Measurements from ENCODE around the gene DPYD.
A peak's percentile ranks its signal among the peaks of the same experiment; 100 is the strongest.

DPYD gene

DNA sequence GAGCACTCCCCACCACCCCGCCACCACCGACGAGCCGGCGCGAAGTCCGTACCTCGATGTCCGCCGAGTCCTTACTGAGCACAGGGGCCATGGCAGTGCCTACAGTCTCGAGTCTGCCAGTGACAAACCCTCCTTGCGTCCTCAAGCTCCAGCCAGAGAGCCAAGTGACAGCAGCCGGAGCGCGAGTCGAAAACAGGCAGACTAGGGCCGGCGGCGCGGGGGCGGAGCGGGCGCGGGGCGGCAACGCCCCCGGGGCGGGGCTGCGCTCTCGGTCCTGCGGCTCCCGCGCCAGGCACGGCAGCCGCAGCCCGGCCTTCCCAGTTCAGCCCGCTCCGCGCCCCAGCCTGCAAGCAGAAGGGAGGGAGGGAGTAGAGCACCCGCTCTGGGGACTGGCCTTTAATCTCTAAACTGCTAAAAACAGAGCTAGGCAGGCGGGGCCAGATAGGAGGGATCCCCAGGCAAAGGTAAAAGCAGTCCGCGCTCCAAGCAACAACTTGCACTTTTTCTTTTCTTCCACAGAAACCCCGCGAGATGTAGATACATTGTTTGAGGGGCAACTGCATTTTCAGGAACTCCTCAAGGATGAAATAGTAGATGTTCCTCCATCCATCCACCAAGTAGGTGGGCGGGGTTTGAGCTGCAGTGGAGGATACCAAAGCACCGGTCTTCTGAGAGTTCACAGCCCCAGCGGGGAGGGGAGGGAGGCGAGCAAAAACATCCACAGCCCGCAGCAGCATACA lies at the start of gene DPYD:
TSS of gene DPYD (minus strand) at position 203 of the 740 bp plus-strand sequence. CDS start at position 91, 112 bp downstream.
- H3K4me3 Mint-ChIP-seq = peak within 1 kb of the TSS; percentile 94
- DNase-seq (ENCODE audit: low spot score) = peak; percentile 86
- peak within 1 kb of the TSS; percentile 95 for H3K27ac Mint-ChIP-seq
- H3K9me3 Mint-ChIP-seq = peaks cover 5% of the 10 kb centered on the region
- H3K27me3 Mint-ChIP-seq (ENCODE audit: low read depth) = no peaks in the 10 kb centered on the region
- H3K4me1 Mint-ChIP-seq (ENCODE audit: low read depth) = peaks cover 59% of the 10 kb centered on the region
- H3K36me3 Mint-ChIP-seq (ENCODE audit: low read depth) = peaks cover 16% of the 10 kb centered on the region

DNA sequence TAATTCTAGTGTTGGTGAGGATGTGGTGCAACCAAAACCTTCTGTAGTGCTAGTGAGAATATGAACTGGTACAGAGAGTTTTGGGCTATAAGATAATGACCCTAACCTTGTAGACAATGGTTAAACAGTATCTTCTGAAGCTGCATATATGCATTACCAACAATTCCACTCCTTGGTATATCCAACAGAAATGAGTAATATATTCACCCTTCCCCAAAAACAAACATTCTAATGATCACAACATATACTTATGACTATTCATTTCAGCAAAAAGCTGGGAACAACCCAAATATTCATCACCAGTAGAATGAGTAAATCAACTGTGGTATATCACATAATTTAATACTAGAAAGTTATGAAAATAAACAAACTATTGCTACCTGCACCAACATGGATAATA lies 39.6 kb upstream of the DPYD start:
- H3K27ac Mint-ChIP-seq = no peak overlapping the region
- no peak overlapping the region for H3K4me3 Mint-ChIP-seq
- DNase-seq (ENCODE audit: low spot score) = no peak
- H3K36me3 Mint-ChIP-seq (ENCODE audit: low read depth) = no peaks in the 10 kb centered on the region
- H3K4me1 Mint-ChIP-seq (ENCODE audit: low read depth) = no peaks in the 10 kb centered on the region
- H3K9me3 Mint-ChIP-seq = no peaks in the 10 kb centered on the region
- peaks cover 56% of the 10 kb centered on the region for H3K27me3 Mint-ChIP-seq (ENCODE audit: low read depth)

DNA sequence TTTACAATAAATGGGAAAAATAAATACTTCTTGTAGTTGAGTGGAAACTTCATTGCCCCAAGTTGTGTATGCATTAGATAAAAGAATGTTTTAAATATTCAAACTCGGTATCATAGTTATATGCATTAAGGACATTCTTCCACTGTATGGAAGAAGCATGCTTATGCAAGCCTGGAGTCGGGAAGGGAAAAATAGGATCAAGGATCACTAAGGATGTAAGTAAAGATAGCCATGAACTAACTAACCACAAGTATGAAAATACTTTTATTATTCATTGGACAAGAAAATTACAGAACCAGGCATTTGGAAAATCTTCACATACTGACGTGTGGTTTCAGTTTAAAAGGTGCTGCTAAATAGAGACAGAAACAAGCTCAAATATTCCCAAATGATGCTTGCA lies 26.9 kb upstream of the DPYD start:
- DNase-seq (ENCODE audit: low spot score) = no peak
- Mint-ChIP-seq H3K27me3 (ENCODE audit: low read depth) (peaks cover 50% of the 10 kb centered on the region), H3K9me3 (peaks cover 5% of the 10 kb centered on the region), H3K36me3 (ENCODE audit: low read depth) (peaks cover 5% of the 10 kb centered on the region), H3K4me1 (ENCODE audit: low read depth) (peaks cover 12% of the 10 kb centered on the region), H3K27ac (no peak overlapping the region), H3K4me3 (no peak overlapping the region)

DNA sequence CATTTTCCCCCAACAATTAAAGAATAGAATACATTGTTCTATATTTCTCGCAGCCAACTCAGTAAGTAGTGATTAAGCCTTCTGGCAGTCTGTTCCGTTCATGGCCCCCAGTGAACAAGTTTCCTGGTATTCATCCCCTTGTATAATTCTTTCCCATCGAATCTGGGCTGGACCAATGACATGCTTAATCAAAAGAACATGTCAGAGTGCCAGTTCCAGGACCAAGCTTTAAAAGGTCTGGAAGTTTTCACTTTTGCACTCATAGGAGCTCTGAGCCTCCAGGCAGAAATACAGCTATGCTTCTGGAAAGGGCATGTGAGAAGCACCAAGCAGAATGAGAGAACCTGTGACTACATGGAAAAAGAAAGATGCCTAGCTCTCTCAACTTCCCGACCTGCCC lies 22.5 kb upstream of the DPYD start:
- peaks cover 15% of the 10 kb centered on the region for H3K9me3 Mint-ChIP-seq
- peaks cover 31% of the 10 kb centered on the region for H3K4me1 Mint-ChIP-seq (ENCODE audit: low read depth)
- H3K27me3 Mint-ChIP-seq (ENCODE audit: low read depth) = peaks cover 17% of the 10 kb centered on the region
- H3K36me3 Mint-ChIP-seq (ENCODE audit: low read depth) = peaks cover 12% of the 10 kb centered on the region
- no peak for DNase-seq (ENCODE audit: low spot score)
- peak overlapping the region; percentile 27 for H3K27ac Mint-ChIP-seq
- H3K4me3 Mint-ChIP-seq = peak overlapping the region; percentile 6

DNA sequence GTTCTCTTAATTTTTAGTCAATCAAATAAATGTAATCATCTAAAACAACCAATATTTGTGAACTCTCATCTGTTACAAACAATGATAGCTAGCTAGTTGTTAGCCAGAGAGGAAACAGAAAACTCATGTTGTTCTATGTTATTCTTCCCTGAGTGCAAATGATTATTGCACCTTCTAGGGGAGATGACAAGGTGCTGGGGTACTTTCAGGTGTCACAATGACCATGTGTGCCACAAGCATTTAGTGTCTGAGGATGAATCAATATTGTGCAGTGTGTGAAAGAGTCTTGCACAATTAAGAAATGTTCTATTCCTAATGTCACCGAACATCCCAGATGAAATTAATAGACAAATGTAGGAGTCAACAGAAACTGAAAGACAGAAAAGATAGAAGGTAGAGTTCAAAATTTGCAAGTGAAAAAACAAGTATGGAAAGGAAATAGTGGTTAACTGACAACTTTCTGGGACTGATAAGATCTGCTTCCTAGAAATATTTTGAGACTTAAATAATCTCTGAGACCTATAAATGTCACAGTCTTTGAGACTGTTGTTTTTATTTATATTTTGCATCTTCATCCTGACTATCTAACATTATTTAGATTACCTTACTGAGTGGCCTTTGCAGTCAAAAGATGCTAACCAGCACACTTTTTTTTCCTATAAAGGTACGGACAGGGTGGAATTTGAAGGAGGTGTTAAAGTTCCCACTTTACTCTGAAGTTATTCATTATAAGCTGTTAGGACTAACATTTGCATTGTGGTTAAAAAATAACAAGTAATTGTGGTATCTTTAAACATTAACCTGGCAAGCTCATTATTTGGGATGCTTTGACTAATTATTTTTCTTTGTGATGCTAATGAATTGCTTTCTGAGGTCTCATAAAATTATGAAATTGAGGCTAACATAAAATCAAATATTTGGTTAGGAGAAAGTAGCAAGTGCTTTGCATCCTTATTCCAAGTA lies 21.6 kb upstream of the DPYD start:
- H3K4me3 Mint-ChIP-seq = peak overlapping the region; percentile 81
- peaks cover 15% of the 10 kb centered on the region for H3K9me3 Mint-ChIP-seq

DNA sequence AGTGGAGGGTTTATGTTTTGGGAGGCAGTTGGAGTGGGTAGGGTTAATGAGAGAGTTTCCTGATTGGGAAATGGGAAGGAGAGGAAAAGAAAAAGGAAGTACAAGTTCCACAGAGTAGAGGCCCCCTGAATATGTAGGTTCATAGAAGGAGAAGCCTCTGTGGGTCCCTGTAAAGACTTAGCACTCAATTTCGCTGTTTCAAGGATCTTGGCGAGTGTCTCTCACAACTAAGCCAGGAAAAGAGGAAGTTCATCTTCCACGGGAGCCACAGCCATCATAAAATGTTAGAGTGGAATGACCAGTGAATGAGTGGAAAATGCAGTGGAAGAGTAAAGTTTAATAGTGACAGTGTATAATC lies 17.4 kb upstream of the DPYD start:
- Mint-ChIP-seq H3K4me3 (no peak overlapping the region), H3K9me3 (peaks cover 11% of the 10 kb centered on the region), H3K27ac (no peak overlapping the region), H3K27me3 (ENCODE audit: low read depth) (peaks cover 23% of the 10 kb centered on the region), H3K36me3 (ENCODE audit: low read depth) (peaks cover 9% of the 10 kb centered on the region), H3K4me1 (ENCODE audit: low read depth) (peaks cover 48% of the 10 kb centered on the region)
- no peak for DNase-seq (ENCODE audit: low spot score)

More for the DNA sequence above, 21.6 kb upstream of the DPYD start:
- no peak for DNase-seq (ENCODE audit: low spot score)
- peaks cover 8% of the 10 kb centered on the region for H3K27me3 Mint-ChIP-seq (ENCODE audit: low read depth)
- peak overlapping the region; percentile 82 for H3K27ac Mint-ChIP-seq
- H3K4me1 Mint-ChIP-seq (ENCODE audit: low read depth) = peaks cover 40% of the 10 kb centered on the region
- H3K36me3 Mint-ChIP-seq (ENCODE audit: low read depth) = peaks cover 14% of the 10 kb centered on the region

DNA sequence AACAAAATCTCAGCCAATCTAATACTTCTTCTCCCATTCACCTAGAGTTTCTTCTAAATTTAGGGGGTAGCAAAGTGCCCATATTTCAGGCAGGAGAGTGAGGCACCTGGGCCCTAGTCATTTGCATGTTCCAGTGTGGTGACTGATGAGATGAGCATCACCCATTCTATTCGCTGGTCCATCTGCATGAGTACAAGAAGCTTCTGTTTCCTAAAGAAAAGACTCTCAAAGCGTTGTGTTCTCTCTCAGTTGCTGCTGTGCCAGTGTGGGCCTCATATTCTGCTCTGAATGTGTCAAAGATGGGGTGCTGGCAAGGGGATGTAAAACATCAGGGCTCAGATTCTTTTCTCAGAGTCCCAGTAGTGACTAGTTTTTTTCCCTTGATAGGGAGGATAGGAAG lies 16.1 kb upstream of the DPYD start:
- peaks cover 33% of the 10 kb centered on the region for H3K27me3 Mint-ChIP-seq (ENCODE audit: low read depth)
- no peak overlapping the region for H3K27ac Mint-ChIP-seq
- H3K36me3 Mint-ChIP-seq (ENCODE audit: low read depth) = peaks cover 9% of the 10 kb centered on the region
- no peak for DNase-seq (ENCODE audit: low spot score)
- peaks cover 41% of the 10 kb centered on the region for H3K4me1 Mint-ChIP-seq (ENCODE audit: low read depth)
- peaks cover 11% of the 10 kb centered on the region for H3K9me3 Mint-ChIP-seq
- no peak overlapping the region for H3K4me3 Mint-ChIP-seq

DNA sequence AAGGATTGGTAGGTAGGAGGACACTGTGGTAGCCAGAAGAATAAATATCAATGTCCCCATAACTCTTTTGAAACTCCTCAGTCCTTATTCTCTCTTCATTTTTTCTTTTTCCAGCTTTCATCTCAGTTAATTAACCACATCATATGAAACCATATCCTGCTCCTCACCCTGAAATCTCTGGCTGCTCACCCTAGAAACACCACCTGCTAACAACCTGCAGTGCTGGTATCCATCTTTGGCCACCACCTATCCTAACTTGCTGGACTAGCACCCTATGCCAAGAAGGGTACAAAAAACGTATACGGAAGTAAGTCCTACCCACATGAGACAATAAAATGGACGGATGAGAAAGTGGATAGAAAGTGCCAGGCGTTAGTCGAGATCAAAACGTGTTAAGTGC lies 13.7 kb upstream of the DPYD start:
- Mint-ChIP-seq H3K27me3 (ENCODE audit: low read depth) (peaks cover 39% of the 10 kb centered on the region), H3K27ac (no peak overlapping the region), H3K36me3 (ENCODE audit: low read depth) (peaks cover 2% of the 10 kb centered on the region), H3K4me3 (no peak overlapping the region), H3K9me3 (no peaks in the 10 kb centered on the region), H3K4me1 (ENCODE audit: low read depth) (peaks cover 25% of the 10 kb centered on the region)
- DNase-seq (ENCODE audit: low spot score) = no peak

DNA sequence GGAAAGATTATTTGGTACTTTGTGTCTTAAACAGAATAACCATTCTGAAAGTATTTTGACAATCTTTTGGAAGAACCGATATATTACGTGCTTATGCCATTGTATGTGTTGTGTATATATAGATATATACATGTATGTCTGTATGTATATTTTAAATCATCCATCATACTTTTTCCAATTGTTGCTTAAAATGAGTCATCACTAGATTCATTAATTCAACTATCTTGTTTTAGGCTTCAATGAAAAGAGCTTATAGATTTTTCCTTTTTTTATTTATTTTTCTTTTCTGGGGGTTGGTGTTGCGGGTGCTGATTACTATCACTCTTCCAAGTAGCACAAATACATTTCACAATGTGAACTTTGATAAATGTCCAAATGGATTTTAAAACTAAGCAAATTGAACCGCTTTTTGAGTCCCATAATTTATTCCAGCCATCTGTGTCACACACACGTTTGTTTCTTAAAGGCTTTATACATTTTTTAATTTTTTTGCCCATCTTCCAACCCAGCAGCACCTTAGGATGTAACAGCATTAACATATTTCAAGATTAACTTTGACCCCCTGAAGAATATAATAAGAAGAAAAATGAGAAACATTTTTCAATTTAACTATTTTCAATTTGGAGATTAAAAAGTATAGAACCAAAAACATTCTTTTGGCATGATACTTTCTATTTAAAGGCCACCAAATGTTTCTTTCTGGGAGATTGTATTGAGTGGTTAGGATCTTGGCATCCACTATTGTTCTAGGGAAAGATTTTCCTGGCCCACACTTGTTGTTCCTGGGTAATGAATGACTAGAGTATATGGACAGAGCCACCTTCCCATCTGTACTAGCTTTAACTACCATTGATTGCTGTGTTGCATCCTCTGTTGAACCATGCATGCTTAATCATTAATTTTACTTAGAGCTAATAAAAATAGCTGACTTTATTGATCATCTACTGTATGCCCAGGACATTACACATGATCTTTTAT lies 9.3 kb upstream of the DPYD start:
- Mint-ChIP-seq H3K4me1 (ENCODE audit: low read depth) (peaks cover 19% of the 10 kb centered on the region), H3K9me3 (no peaks in the 10 kb centered on the region), H3K36me3 (ENCODE audit: low read depth) (no peaks in the 10 kb centered on the region), H3K27me3 (ENCODE audit: low read depth) (peaks cover 38% of the 10 kb centered on the region), H3K4me3 (no peak overlapping the region), H3K27ac (no peak overlapping the region)
- DNase-seq (ENCODE audit: low spot score) = no peak

DNA sequence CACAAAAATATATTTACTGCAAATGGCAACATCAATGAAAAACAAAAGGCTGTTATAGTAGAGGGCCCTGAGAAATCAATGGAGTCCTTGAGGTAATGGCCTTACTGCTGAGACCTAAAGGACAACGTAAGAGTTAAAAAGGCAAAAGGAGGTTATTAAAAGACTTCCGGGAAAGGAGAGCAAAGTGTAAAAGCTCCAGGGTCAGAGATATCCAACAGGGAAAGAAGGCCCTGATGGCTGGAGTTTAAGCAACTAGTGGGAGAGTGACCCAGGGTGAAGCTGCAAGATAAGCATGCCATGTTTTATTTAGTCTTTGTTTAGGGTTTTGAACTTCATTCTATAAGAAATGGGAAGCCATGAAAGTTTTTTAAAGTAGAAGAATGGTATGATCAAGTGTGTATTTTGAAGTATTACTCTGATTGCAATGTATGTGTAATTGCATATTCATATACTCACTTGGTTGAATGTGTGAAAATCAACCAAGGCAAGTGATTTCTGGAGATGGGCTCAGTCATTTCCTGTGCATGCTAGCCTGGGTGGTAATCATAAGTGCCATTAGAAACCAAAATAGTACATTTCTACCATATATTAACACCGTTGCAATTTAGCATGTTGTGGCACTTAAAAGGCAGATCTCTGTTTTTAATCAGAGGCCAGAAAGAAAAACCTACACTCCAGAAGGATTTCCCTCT lies 5.3 kb upstream of the DPYD start:
- Mint-ChIP-seq H3K4me3 (no peak overlapping the region), H3K27ac (no peak overlapping the region), H3K36me3 (ENCODE audit: low read depth) (no peaks in the 10 kb centered on the region), H3K9me3 (peaks cover 5% of the 10 kb centered on the region), H3K4me1 (ENCODE audit: low read depth) (peaks cover 32% of the 10 kb centered on the region), H3K27me3 (ENCODE audit: low read depth) (peaks cover 11% of the 10 kb centered on the region)
- no peak for DNase-seq (ENCODE audit: low spot score)

DNA sequence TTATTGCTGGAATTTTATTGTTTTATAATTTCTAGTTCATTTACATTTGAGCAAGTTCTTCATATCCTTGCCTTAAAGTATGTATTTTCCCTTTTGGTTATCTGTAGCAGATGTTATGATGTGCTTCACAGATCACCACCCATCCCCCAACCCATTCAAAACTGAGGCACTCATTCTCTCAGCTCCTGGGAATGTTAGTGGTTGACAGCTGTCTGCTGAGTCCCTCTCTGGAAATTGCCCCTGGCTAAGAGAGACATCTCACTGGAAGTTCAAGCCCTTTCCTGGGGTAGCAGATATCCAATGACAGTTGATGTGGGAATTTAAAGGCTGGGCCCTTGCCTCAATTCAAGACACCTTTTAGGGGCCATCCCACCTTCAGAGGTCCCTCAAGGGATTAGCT lies 4.3 kb upstream of the DPYD start:
- H3K4me1 Mint-ChIP-seq (ENCODE audit: low read depth) = peaks cover 33% of the 10 kb centered on the region
- peaks cover 2% of the 10 kb centered on the region for H3K36me3 Mint-ChIP-seq (ENCODE audit: low read depth)
- no peak overlapping the region for H3K27ac Mint-ChIP-seq
- H3K27me3 Mint-ChIP-seq (ENCODE audit: low read depth) = peaks cover 6% of the 10 kb centered on the region
- H3K9me3 Mint-ChIP-seq = peaks cover 5% of the 10 kb centered on the region
- no peak for DNase-seq (ENCODE audit: low spot score)
- H3K4me3 Mint-ChIP-seq = no peak overlapping the region

DNA sequence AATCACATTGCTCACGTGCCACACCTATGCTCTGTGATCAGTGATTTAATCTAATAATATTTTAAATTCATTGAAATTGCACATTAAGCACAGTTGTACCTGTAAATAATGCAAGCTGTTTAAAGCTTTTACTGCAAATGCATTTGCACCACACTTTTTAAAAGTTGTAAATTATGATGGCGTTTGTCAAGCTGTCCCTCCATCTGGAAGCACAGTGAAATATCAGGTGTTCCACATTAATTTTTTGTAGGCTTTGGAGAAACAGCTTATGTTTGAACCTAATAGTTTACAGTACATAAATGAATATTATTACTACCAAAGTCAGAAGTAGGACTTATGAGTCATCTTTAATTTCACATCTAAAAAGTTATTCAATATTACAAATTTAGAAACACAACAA lies 3.0 kb upstream of the DPYD start:
- Mint-ChIP-seq H3K9me3 (peaks cover 5% of the 10 kb centered on the region), H3K36me3 (ENCODE audit: low read depth) (peaks cover 5% of the 10 kb centered on the region), H3K27ac (no peak overlapping the region), H3K4me1 (ENCODE audit: low read depth) (peaks cover 40% of the 10 kb centered on the region), H3K4me3 (no peak overlapping the region), H3K27me3 (ENCODE audit: low read depth) (peaks cover 2% of the 10 kb centered on the region)
- DNase-seq (ENCODE audit: low spot score) = no peak

DNA sequence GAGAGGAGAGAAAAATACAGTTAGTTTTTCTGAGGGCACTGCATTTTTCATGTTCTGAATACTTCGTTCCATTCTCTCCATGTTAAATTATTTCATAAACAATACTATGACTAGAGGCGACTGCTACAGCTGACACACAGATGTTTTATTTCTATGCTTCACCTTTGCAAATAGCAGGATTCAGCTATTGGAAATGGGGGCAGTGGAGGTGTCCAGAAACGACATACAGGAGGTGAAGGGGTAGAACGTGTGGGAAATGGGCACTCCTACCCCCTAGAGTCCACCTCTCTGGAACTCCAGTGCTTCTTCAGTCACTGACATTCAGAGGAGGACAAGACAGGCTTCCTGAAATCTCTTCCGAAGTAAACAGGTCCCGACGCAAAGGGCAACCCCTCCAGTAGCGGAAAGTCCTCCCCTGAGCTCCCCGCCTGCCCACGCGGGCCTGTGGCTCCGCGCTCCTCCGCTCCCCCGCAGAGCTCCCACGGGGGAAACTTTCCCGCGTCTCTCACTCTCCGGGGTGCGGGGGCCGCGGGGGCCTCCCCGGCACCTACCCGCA lies 480 bp downstream of the DPYD start:
- Mint-ChIP-seq H3K4me1 (ENCODE audit: low read depth) (peaks cover 53% of the 10 kb centered on the region), H3K4me3 (peak overlapping the region; percentile 94), H3K9me3 (peaks cover 5% of the 10 kb centered on the region), H3K36me3 (ENCODE audit: low read depth) (peaks cover 16% of the 10 kb centered on the region), H3K27me3 (ENCODE audit: low read depth) (no peaks in the 10 kb centered on the region), H3K27ac (peak overlapping the region; percentile 95)
- no peak for DNase-seq (ENCODE audit: low spot score)

All from T-helper 2 cell treated with Interferon-gamma antibody and Interleukin-4, amounts not matched to agents 5 μg/mL and 100 μg/mL, for 36 hours (primary cell).